ENCODE measurements around the gene TXLNA.

TXLNA gene

DNA sequence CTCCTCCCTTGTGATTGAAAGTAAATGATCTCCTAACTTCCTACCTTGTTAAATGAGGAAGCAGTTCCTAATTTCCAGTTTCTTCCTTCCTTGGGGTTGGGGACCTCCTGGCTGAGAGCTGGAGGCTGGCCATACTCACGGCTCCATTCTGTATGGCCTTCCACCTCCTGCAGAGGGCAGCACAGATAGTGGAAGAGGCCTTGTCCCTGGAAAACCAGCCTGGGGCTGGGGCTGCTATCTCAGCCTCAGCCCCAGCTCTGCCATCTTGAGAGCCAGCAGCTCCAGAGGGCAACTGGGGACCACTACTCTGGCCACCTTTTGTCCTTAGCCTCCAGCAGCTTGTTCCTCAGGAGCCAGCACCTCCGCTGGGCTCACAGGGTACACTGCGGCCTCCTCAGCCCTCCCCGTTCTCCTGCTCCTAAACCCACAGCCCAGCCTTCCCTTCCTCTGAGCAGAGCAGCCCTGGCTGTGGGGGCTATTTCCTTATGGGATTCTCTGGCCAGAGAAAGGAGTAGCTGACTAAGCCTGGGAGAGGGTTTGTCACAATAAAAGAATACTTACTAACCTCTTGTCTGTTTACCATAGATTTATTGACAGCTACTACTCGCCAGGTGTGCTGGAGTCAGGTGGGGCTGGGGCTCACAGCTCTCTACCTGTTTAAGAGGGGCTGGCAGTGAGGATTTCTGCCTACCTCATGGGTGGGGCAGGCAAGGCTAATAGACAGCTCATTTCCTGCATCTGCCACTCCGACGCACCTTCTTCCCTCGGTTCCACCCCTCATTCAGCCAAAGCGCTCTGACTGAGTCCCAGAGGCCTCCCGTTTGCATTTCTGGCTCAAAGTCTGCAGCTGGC, 36.4 kb downstream of the TXLNA start:
- no peak for DNase-seq (ENCODE audit: low read depth, low spot score)

DNA sequence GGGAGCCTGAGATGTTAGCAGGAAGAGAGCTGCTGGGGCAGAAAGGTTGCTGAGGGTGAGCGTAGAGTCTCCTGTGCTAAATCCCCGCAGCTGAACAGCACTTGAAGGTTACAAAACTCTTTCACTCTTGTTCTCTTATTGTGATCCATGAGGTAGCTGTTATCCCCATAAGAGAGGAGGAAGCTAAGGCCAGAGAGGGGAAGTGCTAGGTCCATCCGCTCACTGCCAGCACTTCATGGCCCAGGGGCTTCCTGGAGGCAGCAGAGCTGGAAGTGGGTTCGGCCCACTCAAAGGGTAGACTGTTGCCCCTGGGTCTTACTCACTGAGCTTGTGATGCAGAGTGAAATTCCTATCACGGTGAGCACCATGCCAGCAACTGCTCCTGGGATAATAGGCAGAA, 37.1 kb downstream of the TXLNA start:
- no peak for DNase-seq (ENCODE audit: low read depth, low spot score)

DNA sequence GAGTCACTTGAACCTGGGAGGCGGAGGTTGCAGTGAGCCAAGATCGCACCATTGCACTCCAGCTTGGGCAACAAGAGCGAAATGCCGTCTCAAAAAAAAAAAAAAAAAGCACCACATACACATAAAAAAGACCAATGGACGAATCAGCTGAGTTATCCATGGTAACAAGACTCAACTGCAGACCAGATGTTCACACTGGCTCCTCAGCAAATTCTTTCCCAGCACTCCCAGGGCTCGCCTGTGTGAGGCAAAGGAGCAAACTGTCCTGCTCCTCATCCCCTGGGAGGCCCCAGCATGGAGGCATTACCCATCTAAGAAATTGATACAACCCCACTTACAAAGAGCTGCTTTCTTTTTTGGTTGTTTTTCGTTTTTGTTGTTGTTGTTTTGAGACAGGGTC, 39.5 kb downstream of the TXLNA start:
- DNase-seq (ENCODE audit: low read depth, low spot score), result no peak

DNA sequence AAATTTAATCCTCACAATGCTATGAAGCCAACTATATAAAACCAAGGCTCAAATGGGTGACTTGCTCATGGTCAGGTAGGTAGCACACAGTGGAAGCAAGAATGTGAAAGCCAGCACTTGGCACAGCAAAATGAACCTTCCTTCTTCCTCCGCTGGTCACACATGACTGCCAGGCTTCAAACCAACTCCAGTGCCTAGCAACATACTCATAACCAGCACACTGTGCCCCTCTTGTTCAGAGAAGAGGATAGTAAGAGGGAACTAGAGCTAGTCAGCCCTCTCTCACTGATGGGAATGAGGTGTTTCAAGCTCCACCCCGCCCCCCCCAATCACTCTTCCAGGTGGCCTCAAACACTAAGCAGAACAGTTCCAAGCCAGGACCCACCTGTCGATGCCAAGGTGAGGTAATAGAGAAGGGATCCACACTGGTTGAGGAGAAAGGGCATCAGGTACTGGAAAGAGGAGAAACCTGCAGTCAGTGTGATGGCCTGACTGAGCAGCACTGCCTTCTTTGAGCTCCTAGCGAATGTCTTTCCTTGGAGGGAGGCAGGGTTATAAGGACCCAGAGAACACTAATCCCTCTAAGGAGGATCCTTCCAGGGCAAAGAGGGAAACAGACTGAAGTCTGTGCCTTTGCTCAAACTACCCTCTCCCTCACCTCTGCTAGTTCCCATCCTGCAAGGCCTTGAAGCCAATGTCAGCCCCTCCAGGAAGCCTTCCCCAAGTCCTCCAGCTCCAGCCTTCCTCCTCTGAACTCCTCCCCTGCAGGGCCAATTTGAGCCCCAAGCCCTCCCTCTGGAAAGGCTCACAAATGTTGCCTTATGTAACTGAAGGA, 41.5 kb downstream of the TXLNA start:
- DNase-seq (ENCODE audit: low read depth, low spot score), result no peak

GRCh38 chr1:32221581-32221979, 42.1 kb downstream of the TXLNA start:
- no peak for DNase-seq (ENCODE audit: low read depth, low spot score)

DNA sequence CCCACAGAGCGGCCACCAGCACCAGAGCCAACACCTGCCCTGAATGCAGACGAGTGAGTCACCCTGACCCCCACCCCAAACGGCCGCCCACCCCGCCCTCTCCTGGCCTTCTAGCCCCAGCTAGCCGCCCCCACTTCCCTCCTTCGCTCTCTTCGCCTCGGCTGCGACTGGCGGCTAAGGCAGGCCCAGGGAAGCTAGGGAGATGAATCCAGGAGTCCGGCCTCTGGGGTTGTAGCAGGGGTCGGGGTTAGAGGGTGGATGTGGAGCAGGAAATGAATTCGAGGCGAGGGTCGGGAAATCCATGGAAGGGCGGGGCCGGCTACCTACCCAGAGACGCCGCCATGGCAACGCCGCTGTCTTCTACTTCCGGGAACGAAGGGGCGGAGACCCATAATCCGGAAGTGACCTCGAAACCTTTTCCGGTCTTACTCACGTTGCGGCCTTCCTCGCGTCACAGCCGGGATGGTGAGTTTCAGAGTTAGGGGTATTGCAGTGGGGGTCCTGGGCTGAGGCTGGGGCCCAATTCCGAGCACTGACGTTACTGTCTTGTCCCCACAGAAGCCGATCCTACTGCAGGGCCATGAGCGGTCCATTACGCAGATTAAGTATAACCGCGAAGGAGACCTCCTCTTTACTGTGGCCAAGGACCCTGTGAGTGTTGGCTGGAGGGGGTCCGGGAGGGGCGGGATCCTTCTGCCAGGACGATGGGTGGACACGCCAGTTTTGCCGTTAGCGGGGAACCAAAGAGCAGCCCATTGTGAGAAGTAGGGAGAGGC, 42.7 kb downstream of the TXLNA start, which contains the start of the genes EIF3I and TMEM234:
Gene EIF3I (plus strand): TSS at position 428 of the 776 bp plus-strand sequence. CDS start 35 bp downstream, at position 463.
Gene TMEM234 (minus strand): TSS at position 374 of the 776 bp plus-strand sequence. CDS start 31 bp downstream, at position 343.
- peak; percentile 94 for DNase-seq (ENCODE audit: low read depth, low spot score)

GRCh38 chr1:32223683-32224082, 44.2 kb downstream of the TXLNA start:
- DNase-seq (ENCODE audit: low read depth, low spot score), result no peak

DNA sequence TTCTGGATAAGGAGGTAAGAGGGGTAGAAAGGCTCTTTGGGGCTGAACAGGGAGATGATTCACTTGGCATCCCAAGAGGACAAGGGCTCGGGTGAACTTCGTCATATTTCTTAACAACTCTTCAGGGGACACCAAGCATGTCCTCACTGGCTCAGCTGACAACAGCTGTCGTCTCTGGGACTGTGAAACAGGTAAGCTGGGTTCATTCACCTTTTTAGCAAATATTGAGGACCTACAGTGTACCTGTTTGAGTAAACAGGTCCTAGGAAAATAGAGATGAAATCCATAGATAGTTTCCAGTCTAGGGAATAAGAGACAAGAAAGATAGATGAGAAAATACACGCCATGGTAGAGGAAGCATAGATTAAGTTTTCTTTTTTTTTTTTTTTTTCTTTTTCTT, 44.8 kb downstream of the TXLNA start:
- DNase-seq (ENCODE audit: low read depth, low spot score), result no peak

DNA sequence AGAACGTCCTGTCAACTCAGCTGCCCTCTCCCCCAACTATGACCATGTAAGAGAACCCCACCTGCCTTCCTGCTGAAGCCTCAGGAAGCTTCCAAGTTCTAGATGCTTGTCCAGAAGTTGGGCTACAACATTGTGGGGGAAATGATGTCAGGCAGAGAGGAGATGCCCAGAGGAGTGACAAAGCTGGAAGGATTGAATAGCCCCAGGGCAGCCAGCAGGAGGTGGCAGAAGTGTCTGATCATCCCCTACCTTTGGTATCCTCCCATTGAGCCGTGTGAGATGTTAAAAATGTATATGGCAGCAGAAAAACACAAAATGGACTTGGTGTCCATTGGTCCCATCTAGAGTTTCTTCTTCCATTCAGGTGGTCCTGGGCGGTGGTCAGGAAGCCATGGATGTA, 49.3 kb downstream of the TXLNA start:
- no peak for DNase-seq (ENCODE audit: low read depth, low spot score)

DNA sequence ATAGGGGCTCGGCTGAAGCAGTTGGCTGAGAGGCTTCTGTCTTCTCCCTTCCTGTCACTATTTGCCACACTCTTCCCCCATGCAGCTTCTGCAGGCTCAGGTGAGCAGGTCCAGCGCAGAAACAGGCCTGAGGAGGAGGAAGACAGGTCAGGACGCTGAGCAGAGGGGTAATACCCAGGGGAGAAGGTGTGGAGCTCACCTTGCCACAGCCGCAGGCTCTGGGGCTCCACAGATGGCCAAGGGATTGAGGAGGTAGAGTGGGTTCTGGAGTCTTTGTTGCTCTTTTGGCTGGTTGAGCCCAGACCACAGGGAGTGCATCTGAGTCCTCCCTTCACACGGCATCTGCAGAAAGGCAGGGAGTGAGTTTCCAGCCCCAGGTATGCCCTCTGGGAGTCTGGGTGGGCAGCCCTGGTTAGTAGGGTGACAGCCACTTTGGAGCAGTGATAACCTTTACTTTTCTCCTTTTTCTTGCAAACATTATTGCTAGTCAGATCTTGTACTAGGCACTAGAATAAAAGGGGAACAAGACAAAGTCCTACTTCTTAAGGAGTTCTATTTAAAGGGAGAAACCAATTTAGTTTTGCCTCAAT, 52.5 kb downstream of the TXLNA start:
- no peak for DNase-seq (ENCODE audit: low read depth, low spot score)

DNA sequence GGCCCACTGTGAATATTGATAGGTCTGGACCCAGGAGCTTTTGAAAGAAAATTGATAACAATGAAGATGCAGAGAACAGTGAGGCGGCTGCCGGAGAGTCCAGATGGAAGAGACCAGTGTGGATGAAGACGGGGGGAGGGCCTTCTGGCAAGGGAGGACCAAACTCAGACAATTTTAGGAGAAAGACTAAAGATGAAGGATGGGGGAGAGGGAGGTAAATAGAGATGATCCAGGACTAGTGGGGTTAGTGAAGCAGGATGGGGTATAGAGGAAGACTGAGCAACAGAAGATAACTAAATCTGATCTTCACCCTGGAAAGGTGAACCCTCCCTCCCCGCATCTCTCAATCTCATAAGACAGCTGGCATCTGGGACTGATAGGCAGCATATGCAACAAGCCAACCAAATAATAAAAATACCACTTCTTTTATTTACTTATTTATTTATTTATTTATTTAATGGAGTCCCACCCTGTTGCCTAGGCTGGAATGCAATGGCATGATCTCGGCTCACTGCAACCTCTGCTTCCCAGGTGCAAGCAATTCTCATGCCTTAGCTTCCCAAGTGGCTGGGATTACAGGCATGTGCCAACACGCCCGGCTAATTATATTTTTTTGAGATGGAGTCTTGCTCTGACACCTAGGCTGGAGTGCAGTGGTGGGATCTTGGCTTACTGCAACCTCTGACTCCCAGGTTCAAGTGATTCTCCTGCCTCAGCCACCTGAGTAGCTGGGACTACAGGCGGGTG, 53.3 kb downstream of the TXLNA start:
- DNase-seq (ENCODE audit: low read depth, low spot score), result no peak

- no peak for DNase-seq (ENCODE audit: low read depth, low spot score)
Measured at GRCh38 chr1:32234792-32235191, 55.3 kb downstream of the TXLNA start.

DNA sequence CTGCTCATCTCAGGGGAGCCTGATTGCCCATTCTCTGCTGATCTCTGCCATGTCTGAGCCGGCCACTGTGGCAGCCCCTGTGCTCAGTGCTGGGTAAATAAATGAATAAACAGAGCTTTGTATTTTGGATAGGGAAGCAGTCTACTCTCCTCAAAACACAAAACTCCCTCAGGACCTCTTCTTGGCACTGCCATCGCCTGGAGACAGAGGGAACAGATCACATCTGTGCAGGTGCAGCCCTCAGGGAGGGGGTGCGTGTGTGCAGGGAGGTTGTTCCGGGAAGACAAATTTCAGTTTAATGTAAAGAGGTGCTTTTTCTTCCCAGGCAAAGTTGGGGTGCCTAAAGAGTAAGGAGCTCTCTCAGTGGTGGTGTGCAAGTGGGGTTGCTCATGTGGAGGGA, 59.9 kb downstream of the TXLNA start:
- DNase-seq (ENCODE audit: low read depth, low spot score), result no peak

GRCh38 chr1:32239790-32240139, 60.3 kb downstream of the TXLNA start:
- DNase-seq (ENCODE audit: low read depth, low spot score), result no peak

DNA sequence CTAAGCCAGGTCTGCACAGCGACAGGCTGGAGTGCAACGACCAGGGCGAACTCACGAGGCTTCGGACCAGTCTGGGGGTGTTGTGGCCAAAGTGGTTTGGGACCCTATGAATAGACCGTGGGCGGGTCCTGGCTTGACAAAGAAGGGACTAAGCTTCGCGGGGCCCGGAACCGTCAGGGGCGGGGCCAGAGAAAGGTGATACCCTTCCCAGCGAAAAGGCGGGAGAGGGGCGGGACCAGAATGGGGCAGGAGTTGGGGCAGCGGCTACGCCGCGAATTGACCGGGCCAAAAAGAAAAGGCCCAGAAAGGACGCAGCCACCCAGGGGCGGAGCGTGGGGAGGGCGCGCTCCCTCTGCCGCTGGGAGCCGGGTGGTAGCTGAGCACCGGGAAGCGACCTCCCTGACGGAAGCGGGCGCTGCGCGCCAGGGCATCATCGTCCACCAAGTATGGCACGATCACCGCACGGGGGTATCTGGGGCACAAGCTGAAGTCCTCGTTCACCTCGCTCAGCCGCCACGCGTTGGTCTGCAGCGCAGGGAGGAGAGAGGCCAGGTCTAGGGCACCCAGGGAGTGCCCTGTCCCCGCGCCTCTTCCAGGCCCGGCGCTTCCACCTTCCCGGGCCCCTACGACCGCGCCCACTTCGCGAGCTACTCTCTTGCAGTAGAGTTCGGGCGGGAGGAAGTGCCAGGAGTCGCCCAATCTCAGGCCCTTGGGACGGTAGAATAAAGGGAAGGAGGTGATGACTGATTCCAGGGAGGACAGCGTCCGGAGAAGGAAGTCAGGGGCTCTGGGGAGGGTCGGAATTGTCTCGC, 60.9 kb downstream of the TXLNA start:
- DNase-seq (ENCODE audit: low read depth, low spot score), result peak; percentile 76

- no peak for DNase-seq (ENCODE audit: low read depth, low spot score)
Measured at GRCh38 chr1:32241001-32241763, 61.7 kb downstream of the TXLNA start.

GRCh38 chr1:32242341-32242851, 62.9 kb downstream of the TXLNA start:
- no peak for DNase-seq (ENCODE audit: low read depth, low spot score)

- no peak for DNase-seq (ENCODE audit: low read depth, low spot score)
Measured at GRCh38 chr1:32246888-32247273, 67.4 kb downstream of the TXLNA start, which contains the start of gene FAM167B. TSS of gene FAM167B (plus strand) at chr1:32247222. CDS start at chr1:32247422, 200 bp downstream.

- no peak for DNase-seq (ENCODE audit: low read depth, low spot score)
Measured at GRCh38 chr1:32247452-32247851, 68.0 kb downstream of the TXLNA start.
